Measurements from ENCODE around the gene HOXD12.

Gene HOXD12

DNA sequence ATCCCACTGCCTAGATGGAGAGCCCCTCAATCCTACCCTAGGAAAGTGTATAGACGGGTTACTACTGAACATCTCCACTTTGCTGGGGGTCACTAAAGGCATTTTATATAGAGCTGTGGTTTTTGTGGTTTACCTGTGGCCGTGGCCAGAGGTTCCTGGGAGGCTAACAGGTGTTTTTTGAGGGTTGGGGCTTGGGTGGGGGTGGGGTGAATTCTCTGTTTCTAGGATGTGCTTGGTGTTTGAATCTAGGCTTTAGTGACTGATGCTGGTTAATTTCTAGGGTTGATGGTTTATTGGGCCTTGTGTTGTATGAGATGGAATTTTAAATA is 37.6 kb downstream of the HOXD12 start:
- Histone ChIP-seq H3K27me3 (peaks cover 0 to 22% of the 10 kb centered on the region in 2 donors), H3K4me3 (peak overlapping the region; percentile 64 to 66), H3K27ac (peak overlapping the region; percentile 85 to 90), H3K36me3 (no peaks in the 10 kb centered on the region), H3K9me3 (no peaks in the 10 kb centered on the region), H3K4me1 (peaks cover 0 to 49% (median 29%) of the 10 kb centered on the region in 4 donors)
- intact Hi-C loops (cut with DNase I; ENCODE audit: low total_unique reads): no loop called here
- no peak for TF ChIP-seq CTCF (IDR thresholded peaks at IDR 0.05)
- no peak for DNase-seq

- H3K9me3 ChIP-seq: no peaks in the 10 kb centered on the region
- no peaks in the 10 kb centered on the region for H3K36me3 ChIP-seq
- H3K27ac ChIP-seq: no peak overlapping the region
- DNase-seq: no peak
- peaks cover 0 to 46% (median 26%) of the 10 kb centered on the region in 4 donors for H3K4me1 ChIP-seq
- no peak overlapping the region for H3K4me3 ChIP-seq
- peaks cover 0 to 16% of the 10 kb centered on the region in 2 donors for H3K27me3 ChIP-seq
- no peak for TF ChIP-seq CTCF (IDR thresholded peaks at IDR 0.05)
- intact Hi-C loops (cut with DNase I; ENCODE audit: low total_unique reads): no loop called here
These were observed 38.3 kb downstream of the HOXD12 start for GRCh38 chr2:176137906-176138305.

DNA sequence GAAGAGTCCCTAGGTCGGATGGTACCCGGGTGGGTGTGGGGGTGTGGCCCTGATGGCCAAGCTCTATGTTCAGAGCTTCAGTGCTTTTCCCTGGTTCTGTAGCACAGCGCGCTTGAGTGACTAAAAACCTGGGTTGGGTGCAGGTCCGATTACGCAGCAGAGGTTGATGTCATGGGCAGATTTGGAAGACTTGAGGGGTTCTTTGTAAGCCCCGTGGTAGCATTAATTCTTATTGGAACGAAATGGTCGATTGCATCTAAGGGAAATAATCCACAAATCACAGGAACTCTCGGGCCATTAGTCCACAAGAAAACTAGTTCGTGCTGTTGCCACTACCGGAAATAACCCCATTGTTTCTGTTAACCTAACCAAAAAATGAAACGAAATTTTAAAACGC is 38.9 kb downstream of the HOXD12 start:
- H3K4me3 ChIP-seq: peak overlapping the region in 1 of 2 donors; percentile 57

DNA sequence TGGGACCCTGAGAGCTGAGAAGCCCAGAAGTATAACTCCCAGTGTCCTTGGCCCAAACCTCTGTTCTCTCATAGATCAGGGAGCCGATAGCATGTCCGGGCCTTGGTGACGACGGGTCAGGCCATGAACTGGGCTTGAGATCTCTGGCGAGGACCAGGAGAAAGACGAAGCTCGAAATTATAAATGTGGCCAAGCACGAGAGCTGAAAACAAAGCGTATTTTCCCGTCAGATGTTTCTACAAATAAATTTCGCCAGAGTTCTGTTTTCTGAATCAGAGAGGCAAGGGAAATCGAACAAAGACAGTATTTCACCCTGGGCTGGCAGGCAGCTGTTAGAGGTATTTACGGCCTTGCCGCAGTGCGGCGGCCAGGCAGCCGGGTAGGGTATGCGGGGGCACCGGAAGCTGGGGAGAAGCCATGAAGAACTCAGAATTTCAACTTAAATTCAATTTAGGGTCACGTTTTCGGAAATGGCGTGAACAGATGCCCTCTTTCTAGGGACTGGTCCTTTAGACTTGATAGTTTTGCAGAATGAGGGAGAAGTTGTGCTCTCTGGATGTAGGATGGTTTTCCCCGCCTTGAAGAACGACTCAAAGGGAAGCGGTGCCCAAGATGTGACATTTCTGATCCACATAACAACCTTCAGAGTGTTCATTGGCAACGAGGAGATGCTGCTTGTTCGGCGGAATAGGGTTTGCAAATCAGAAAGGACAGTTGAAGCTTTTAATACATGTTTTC is 39.5 kb downstream of the HOXD12 start:
- peak overlapping the region; percentile 57 to 60 for H3K27ac ChIP-seq

More for the DNA sequence above, 38.9 kb downstream of the HOXD12 start:
- Histone ChIP-seq H3K36me3 (no peaks in the 10 kb centered on the region), H3K9me3 (no peaks in the 10 kb centered on the region), H3K27ac (peak overlapping the region in 1 of 2 donors; percentile 57), H3K27me3 (peaks cover 0 to 16% of the 10 kb centered on the region in 2 donors), H3K4me1 (peaks cover 0 to 40% (median 23%) of the 10 kb centered on the region in 4 donors)
- peak in 1 of 2 donors; percentile 19 for DNase-seq
- TF ChIP-seq CTCF (IDR thresholded peaks at IDR 0.05): no peak
- intact Hi-C loops (cut with DNase I; ENCODE audit: low total_unique reads): no loop called here

More for the DNA sequence above, 39.5 kb downstream of the HOXD12 start:
- Histone ChIP-seq H3K4me1 (peaks cover 0 to 39% (median 22%) of the 10 kb centered on the region in 4 donors), H3K36me3 (no peaks in the 10 kb centered on the region), H3K9me3 (no peaks in the 10 kb centered on the region), H3K4me3 (peak overlapping the region; percentile 48 to 57), H3K27me3 (peaks cover 0 to 16% of the 10 kb centered on the region in 2 donors)
- DNase-seq: peak in 1 of 2 donors; percentile 32
- no peak for TF ChIP-seq CTCF (IDR thresholded peaks at IDR 0.05)
- intact Hi-C loops (cut with DNase I; ENCODE audit: low total_unique reads): no loop called here

Data from tibial artery (tissue), 4 donors.